Ishikawa (cell line): ENCODE results near the gene CARHSP1.

Source experiments
- CEBPB ChIP-seq: IDR thresholded peaks from 2 replicates; pipeline ENCODE4 v1.6.1; 2012
- CREB1 ChIP-seq: IDR thresholded peaks from 2 replicates; pipeline ENCODE4 v1.6.1; 2012; ENCODE audit warnings: low read depth
- EGR1 ChIP-seq: IDR thresholded peaks from 2 replicates; pipeline ENCODE4 v1.6.1; 2012
- EP300 ChIP-seq: IDR thresholded peaks from 2 replicates; pipeline ENCODE4 v1.6.1; 2012; ENCODE audit warnings: borderline replicate concordance
- FOXM1 ChIP-seq: IDR thresholded peaks from 2 replicates; pipeline ENCODE4 v1.6.1; 2012; ENCODE audit warnings: low read depth, borderline replicate concordance
- MAX ChIP-seq: IDR thresholded peaks from 2 replicates; pipeline ENCODE4 v1.6.1; 2012
- NFIC ChIP-seq: IDR thresholded peaks from 2 replicates; pipeline ENCODE4 v1.6.1; 2012
- RAD21 ChIP-seq: IDR thresholded peaks from 2 replicates; pipeline ENCODE4 v1.6.1; 2012; ENCODE audit warnings: low read depth
- REST ChIP-seq: IDR thresholded peaks from 2 replicates; pipeline ENCODE4 v1.6.1; 2012; ENCODE audit warnings: low read depth, mild to moderate bottlenecking
- TAF1 ChIP-seq: IDR thresholded peaks from 2 replicates; pipeline ENCODE4 v1.6.1; 2012; ENCODE audit warnings: low read depth, mild to moderate bottlenecking
- TCF12 ChIP-seq: IDR thresholded peaks from 2 replicates; pipeline ENCODE4 v1.6.1; 2012; ENCODE audit warnings: low read depth
- TEAD4 ChIP-seq: IDR thresholded peaks from 2 replicates; pipeline ENCODE4 v1.6.1; 2012
- USF1 ChIP-seq: IDR thresholded peaks from 2 replicates; pipeline ENCODE4 v1.6.1; 2012
- YY1 ChIP-seq: IDR thresholded peaks from 2 replicates; pipeline ENCODE4 v1.6.1; 2012; ENCODE audit warnings: low read depth
- ZBTB7A ChIP-seq: IDR thresholded peaks from 2 replicates; pipeline ENCODE4 v1.6.1; 2012; ENCODE audit warnings: low read depth

CARHSP1 gene

GRCh38 chr16:8892101-8892575 is 23.3 kb upstream of the CARHSP1 start:
- TF ChIP-seq USF1 = no peak
- no peak for TF ChIP-seq ZBTB7A
- TF ChIP-seq RAD21 = no peak
- TF ChIP-seq CREB1 = no peak
- TF ChIP-seq EGR1 = no peak
- no peak for TF ChIP-seq FOXM1
- no peak for TF ChIP-seq TCF12
- no peak for TF ChIP-seq TEAD4
- TF ChIP-seq CEBPB = no peak
- no peak for TF ChIP-seq REST
- TF ChIP-seq EP300 = no peak
- TF ChIP-seq TAF1 = no peak
- no peak for TF ChIP-seq NFIC
- no peak for TF ChIP-seq YY1
- TF ChIP-seq MAX = no peak

- no peak for TF ChIP-seq TAF1
- no peak for TF ChIP-seq REST
- TF ChIP-seq TCF12 = no peak
- TF ChIP-seq NFIC = no peak
- no peak for TF ChIP-seq EP300
- TF ChIP-seq RAD21 = no peak
- no peak for TF ChIP-seq MAX
- no peak for TF ChIP-seq CREB1
- no peak for TF ChIP-seq USF1
- TF ChIP-seq EGR1 = no peak
- no peak for TF ChIP-seq FOXM1
- no peak for TF ChIP-seq CEBPB
- no peak for TF ChIP-seq YY1
- TF ChIP-seq TEAD4 = no peak
- TF ChIP-seq ZBTB7A = no peak
Observed at GRCh38 chr16:8890549-8890921, 21.7 kb upstream of the CARHSP1 start.

- TF ChIP-seq REST (no peak), YY1 (no peak), EGR1 (no peak), ZBTB7A (no peak), CREB1 (no peak), NFIC (no peak), FOXM1 (no peak), CEBPB (no peak), TEAD4 (no peak), RAD21 (no peak), TCF12 (no peak), MAX (no peak), EP300 (no peak), USF1 (no peak), TAF1 (no peak)
Observed at GRCh38 chr16:8889893-8890548, 21.2 kb upstream of the CARHSP1 start.
